Spleen (tissue), 11 donors: ENCODE results near the gene PFKL. TPM values are rescaled to one million over a fixed set of nuclear protein-coding genes. Genes with fewer than 3 reads are reported as not detected.

Source experiments
- DNase-seq: peaks from one replicate; pipeline ENCODE4 v3.0.0-alpha.2; 2020
- H3K27ac ChIP-seq, 8 donors: fragments of 200-600 bp; sonication (generic) in 7 of 8; 1 replicate in 4 of 8; 2 replicates in 4 of 8; pipeline versions ENCODE4 v1.5.0 to v1.8.0; 2016 to 2021; ENCODE audit warnings: inconsistent platforms in 4 of 8, mild to moderate bottlenecking in 4 of 8, moderate library complexity in 1 of 8
- H3K27me3 ChIP-seq, 7 donors: fragments of 200-600 bp; sonication (generic) in 6 of 7; replicated peaks in 1 of 7; 1 replicate in 4 of 7; 2 replicates in 3 of 7; pipeline versions ENCODE4 v1.5.0 to v1.8.0; 2016 to 2021; ENCODE audit warnings: inconsistent platforms in 3 of 7, mild to moderate bottlenecking in 1 of 7
- H3K36me3 ChIP-seq, 6 donors: fragments of 200-600 bp; sonication (generic) in 5 of 6; 1 replicate in 4 of 6; 2 replicates in 2 of 6; pipeline versions ENCODE4 v1.5.0 to v1.8.0; 2016 to 2021; ENCODE audit warnings: inconsistent platforms in 2 of 6
- H3K4me1 ChIP-seq, 6 donors: fragments of 200-600 bp; sonication (generic) in 5 of 6; 1 replicate in 3 of 6; 2 replicates in 3 of 6; pipeline versions ENCODE4 v1.5.0 to v1.8.0; 2016 to 2021; ENCODE audit warnings: inconsistent platforms in 3 of 6
- H3K4me3 ChIP-seq, 8 donors: fragments of 200-600 bp; sonication (generic) in 7 of 8; 1 replicate in 4 of 8; 2 replicates in 4 of 8; pipeline versions ENCODE4 v1.5.0 to v1.8.0; 2016 to 2021; ENCODE audit warnings: inconsistent platforms in 4 of 8, mild to moderate bottlenecking in 4 of 8, moderate library complexity in 2 of 8
- H3K9me3 ChIP-seq, 8 donors: fragments of 200-600 bp; sonication (generic) in 7 of 8; 1 replicate in 4 of 8; 2 replicates in 4 of 8; pipeline versions ENCODE4 v1.5.0 to v1.8.0; 2016 to 2021; ENCODE audit warnings: inconsistent platforms in 4 of 8
- POLR2A ChIP-seq, 3 donors: fragments of 450-650 bp; IDR thresholded peaks; one replicate each; pipeline ENCODE4 v1.5.1; 2017; ENCODE audit warnings: antibody characterized with exemption in 3 of 3, mild to moderate bottlenecking in 1 of 3
- POLR2AphosphoS5 ChIP-seq, 3 donors: sonication (generic); formaldehyde crosslinking; IDR thresholded peaks; one replicate each; pipeline ENCODE4 v1.5.1; 2017; ENCODE audit warnings: antibody characterized with exemption in 3 of 3
- WGBS, 5 donors: extraction: QIAGEN DNeasy Blood & Tissue Kit in 3 of 5; methylation state at CpG; one replicate each; pipeline versions ENCODE4 v1.1.5 to v1.1.7; 2013 to 2018; 5-methylcytosine and 5-hydroxymethylcytosine counted together
- intact Hi-C: fragments of 100-400 bp; cut with DNase I; formaldehyde crosslinking; loops from one replicate; pipeline ENCODE4 v1.15.0; 2023; ENCODE audit warnings: low total_unique reads
- polyA plus RNA-seq, 3 donors: library from polyadenylated mRNA; stranded (reverse); fragments of 200-250 nt; gene quantifications; one replicate each; pipeline ENCODE4 v1.2.1, GENCODE V29; 2013
- total RNA-seq, 7 donors: library from RNA; depleted of rRNA in 3 of 7; stranded (reverse); fragments of >200 nt in 3 of 7; fragmentation: NEBNext Ultra II Directional in 4 of 7; extraction: Animal tissue kit (Norgen Biotek cat#: 25700) in 4 of 7; gene quantifications; one replicate each; pipeline versions ENCODE4 v1.1.0 to v1.2.1, GENCODE V29; 2016 to 2021
- TF ChIP-seq, protein P1 (sequence below), 11 experiments: fragments of 200-600 bp in 7 of 11; fragments of 450-650 bp in 4 of 11; sonication (generic) in 4 of 11; IDR thresholded peaks in 8 of 11; conservative IDR thresholded peaks in 3 of 11; 1 replicate in 7 of 11; 2 replicates in 4 of 11; pipeline versions ENCODE4 v1.4.0 to v1.8.0; 2016 to 2021; ENCODE audit warnings: antibody characterized with exemption in 11 of 11, inconsistent platforms in 4 of 11, mild to moderate bottlenecking in 1 of 11
- donor health status: healthy with polysubstance abuse.
- donor health status: DM: no; HTN: no; CAD: no; lungs with moderate emphysema.
- donor health status: DM: no; HTN: no; CAD: no.
- donor health status: Bipolar disorder and iron deficiency.
- donor health status: healthy.
- donor health status: DM: no; HTN: no; CAD: no.
- donor health status: DM: yes; HTN: yes; CAD: no.

Gene PFKL
- total and polyA plus RNA-seq, 10 donors = 65.9 to 145 (median 112) TPM

- H3K27ac ChIP-seq = peak overlapping the region in 6 of 8 donors; percentile 58 to 90 (median 82)
- H3K27me3 ChIP-seq = no peaks in the 10 kb centered on the region
- H3K36me3 ChIP-seq = peaks cover 0 to 65% (median 16%) of the 10 kb centered on the region in 6 donors
- WGBS, 5 donors = 87 to 89% (median 88%) methylated on average over 19 of the region's 19 CpGs
- TF ChIP-seq POLR2A (IDR thresholded peaks at IDR 0.05) (no peak), POLR2AphosphoS5 (IDR thresholded peaks at IDR 0.05) (no peak)
- TF ChIP-seq, protein P1, sequence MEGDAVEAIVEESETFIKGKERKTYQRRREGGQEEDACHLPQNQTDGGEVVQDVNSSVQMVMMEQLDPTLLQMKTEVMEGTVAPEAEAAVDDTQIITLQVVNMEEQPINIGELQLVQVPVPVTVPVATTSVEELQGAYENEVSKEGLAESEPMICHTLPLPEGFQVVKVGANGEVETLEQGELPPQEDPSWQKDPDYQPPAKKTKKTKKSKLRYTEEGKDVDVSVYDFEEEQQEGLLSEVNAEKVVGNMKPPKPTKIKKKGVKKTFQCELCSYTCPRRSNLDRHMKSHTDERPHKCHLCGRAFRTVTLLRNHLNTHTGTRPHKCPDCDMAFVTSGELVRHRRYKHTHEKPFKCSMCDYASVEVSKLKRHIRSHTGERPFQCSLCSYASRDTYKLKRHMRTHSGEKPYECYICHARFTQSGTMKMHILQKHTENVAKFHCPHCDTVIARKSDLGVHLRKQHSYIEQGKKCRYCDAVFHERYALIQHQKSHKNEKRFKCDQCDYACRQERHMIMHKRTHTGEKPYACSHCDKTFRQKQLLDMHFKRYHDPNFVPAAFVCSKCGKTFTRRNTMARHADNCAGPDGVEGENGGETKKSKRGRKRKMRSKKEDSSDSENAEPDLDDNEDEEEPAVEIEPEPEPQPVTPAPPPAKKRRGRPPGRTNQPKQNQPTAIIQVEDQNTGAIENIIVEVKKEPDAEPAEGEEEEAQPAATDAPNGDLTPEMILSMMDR (IDR thresholded peaks at IDR 0.05 in 8 of 11, conservative IDR thresholded peaks at IDR 0.05 in 3 of 11) = no peak
- intact Hi-C loops = no loop called here
- H3K9me3 ChIP-seq = no peaks in the 10 kb centered on the region
- peaks cover 4 to 69% (median 35%) of the 10 kb centered on the region in 6 donors for H3K4me1 ChIP-seq
- peak overlapping the region in 1 of 8 donors; percentile 52 for H3K4me3 ChIP-seq
- no peak for DNase-seq
These were observed 75.9 kb downstream of the PFKL start for GRCh38 chr21:44375761-44376241.

GRCh38 chr21:44376606-44377005 lies 76.8 kb downstream of the PFKL start:
- DNase-seq = no peak

More at GRCh38 chr21:44376606-44377005, 76.8 kb downstream of the PFKL start:
- TF ChIP-seq, protein P1 (IDR thresholded peaks at IDR 0.05 in 8 of 11, conservative IDR thresholded peaks at IDR 0.05 in 3 of 11) = no peak
- TF ChIP-seq POLR2AphosphoS5 (IDR thresholded peaks at IDR 0.05) (no peak), POLR2A (IDR thresholded peaks at IDR 0.05) (no peak)
- 81 to 94% (median 93%) methylated on average over 9 of the region's 9 CpGs for WGBS, 5 donors
- H3K9me3 ChIP-seq = no peaks in the 10 kb centered on the region
- no peak overlapping the region for H3K4me3 ChIP-seq
- no peak overlapping the region for H3K27ac ChIP-seq
- peaks cover 0 to 67% (median 16%) of the 10 kb centered on the region in 6 donors for H3K36me3 ChIP-seq
- no peaks in the 10 kb centered on the region for H3K27me3 ChIP-seq
- intact Hi-C loops = no loop called here
- peaks cover 4 to 69% (median 35%) of the 10 kb centered on the region in 6 donors for H3K4me1 ChIP-seq

Other genes with a start within 250 kb of the PFKL start
- gene PWP2, start 192.7 kb upstream of the PFKL start, total RNA-seq = 10 to 100 TPM in 4 of 7 donors, 1 to 10 TPM in 3; 6.1 to 13.4 (median 10.4) TPM
- 10 to 100 TPM in 2 of 3 donors, 1 to 10 TPM in 1; 4.8 to 17.4 (median 11.2) TPM for gene PWP2, start 192.7 kb upstream of the PFKL start, polyA plus RNA-seq
- 10 to 100 TPM in 4 of 7 donors, 1 to 10 TPM in 3; 6.6 to 18.3 (median 10.2) TPM for gene GATD3, start 166.4 kb upstream of the PFKL start, total RNA-seq
- gene GATD3, start 166.4 kb upstream of the PFKL start, polyA plus RNA-seq = 10 to 100 TPM in 2 of 3 donors, 1 to 10 TPM in 1; 6.1 to 50.9 (median 10.6) TPM
- gene ICOSLG, start 59.1 kb upstream of the PFKL start, total RNA-seq = 10 to 100 TPM in 2 of 7 donors, 1 to 10 TPM in 5; 4.4 to 17.5 (median 8.5) TPM
- gene ICOSLG, start 59.1 kb upstream of the PFKL start, polyA plus RNA-seq = 1 to 10 TPM; 1.9 to 6.6 (median 3.7) TPM
- not detected for gene DNMT3L, start 38.2 kb upstream of the PFKL start, total RNA-seq
- not detected for gene DNMT3L, start 38.2 kb upstream of the PFKL start, polyA plus RNA-seq
- gene AIRE, start 14.2 kb upstream of the PFKL start, total RNA-seq = under 1 TPM in 2 of 7 donors, not detected in 5; 0.10 to 0.16 TPM
- gene AIRE, start 14.2 kb upstream of the PFKL start, polyA plus RNA-seq = under 1 TPM in 2 of 3 donors, not detected in 1; 0.08 to 0.11 TPM
- 10 to 100 TPM; 26.2 to 34.3 (median 32.3) TPM for gene CFAP410, start 39.3 kb downstream of the PFKL start, total RNA-seq
- 10 to 100 TPM; 41.5 to 79.8 (median 70.9) TPM for gene CFAP410, start 39.3 kb downstream of the PFKL start, polyA plus RNA-seq
- 10 to 100 TPM; 10.4 to 35.3 (median 22.0) TPM for gene TRPM2, start 53.6 kb downstream of the PFKL start, total RNA-seq
- 10 to 100 TPM; 20.5 to 44.1 (median 28.4) TPM for gene TRPM2, start 53.6 kb downstream of the PFKL start, polyA plus RNA-seq
- 1 to 10 TPM; 1.3 to 4.9 (median 3.4) TPM for gene LRRC3, start 155.5 kb downstream of the PFKL start, total RNA-seq
- gene LRRC3, start 155.5 kb downstream of the PFKL start, polyA plus RNA-seq = under 1 TPM; 0.24 to 0.86 (median 0.26) TPM
- not detected for gene KRTAP10-1, start 240.1 kb downstream of the PFKL start, total RNA-seq
- not detected for gene KRTAP10-1, start 240.1 kb downstream of the PFKL start, polyA plus RNA-seq